GM19467 (cell line): ENCODE results near the gene PTPRN2.
"Not testable (repeated sequence)": the region's sequence is repeated elsewhere in the genome, so short reads cannot be mapped to it uniquely, and the experiment has no call there.

ENCODE experiments used
- ATAC-seq: cut with Tn5 transposase; IDR thresholded peaks from one replicate; pipeline ENCODE4 v1.9.1; 2021; ENCODE audit warnings: mild to moderate bottlenecking, moderate library complexity; ENCODE audit not compliant: unreplicated experiment

Gene PTPRN2

GRCh38 chr7:158534598-158534997 lies 53.0 kb downstream of the PTPRN2 start:
- no peak for ATAC-seq

GRCh38 chr7:158534134-158534515 lies 53.5 kb downstream of the PTPRN2 start:
- not testable (repeated sequence) for ATAC-seq

GRCh38 chr7:158533386-158534133 lies 54.1 kb downstream of the PTPRN2 start:
- ATAC-seq, result no peak

GRCh38 chr7:158532093-158532627 lies 55.5 kb downstream of the PTPRN2 start:
- no peak for ATAC-seq

GRCh38 chr7:158531661-158532060 lies 56.0 kb downstream of the PTPRN2 start:
- ATAC-seq, result no peak

GRCh38 chr7:158530800-158531609 lies 56.6 kb downstream of the PTPRN2 start:
- ATAC-seq, result no peak

- ATAC-seq, result no peak
Measured at GRCh38 chr7:158529181-158530096, 58.2 kb downstream of the PTPRN2 start.

- no peak for ATAC-seq
Measured at GRCh38 chr7:158527915-158528502, 59.6 kb downstream of the PTPRN2 start.

- ATAC-seq, result no peak
Measured at GRCh38 chr7:158527495-158527894, 60.1 kb downstream of the PTPRN2 start.

GRCh38 chr7:158527038-158527437 lies 60.6 kb downstream of the PTPRN2 start:
- ATAC-seq, result no peak

GRCh38 chr7:158526531-158526930 lies 61.1 kb downstream of the PTPRN2 start:
- no peak for ATAC-seq

- ATAC-seq, result no peak
Measured at GRCh38 chr7:158525648-158526484, 61.8 kb downstream of the PTPRN2 start.

GRCh38 chr7:158524749-158525635 lies 62.6 kb downstream of the PTPRN2 start:
- no peak for ATAC-seq

- ATAC-seq, result not testable (repeated sequence)
Measured at GRCh38 chr7:158524286-158524685, 63.3 kb downstream of the PTPRN2 start.

GRCh38 chr7:158523877-158524276 lies 63.7 kb downstream of the PTPRN2 start:
- ATAC-seq, result not testable (repeated sequence)

- ATAC-seq, result not testable (repeated sequence)
Measured at GRCh38 chr7:158523165-158523856, 64.3 kb downstream of the PTPRN2 start.

- not testable (repeated sequence) for ATAC-seq
Measured at GRCh38 chr7:158521795-158522194, 65.8 kb downstream of the PTPRN2 start.

- no peak for ATAC-seq
Measured at GRCh38 chr7:158520825-158521224, 66.8 kb downstream of the PTPRN2 start.
